GM10266 (cell line): ENCODE data around the gene CAPSL.
"Not testable (repeated sequence)": the region's sequence is repeated elsewhere in the genome, so short reads cannot be mapped to it uniquely, and the experiment has no call there.

ENCODE experiments used
- DNase-seq: peaks from one replicate; pipeline ENCODE4 v3.0.0; 2012; ENCODE audit errors: extremely low spot score
- TF ChIP-seq, protein P1 (sequence below): IDR thresholded peaks from 2 replicates; pipeline ENCODE4 v1.5.1; 2012; ENCODE audit warnings: mild to moderate bottlenecking, low read depth; ENCODE audit not compliant: control insufficient read depth, insufficient read depth; ENCODE audit errors: missing control alignments

The CAPSL gene

DNA sequence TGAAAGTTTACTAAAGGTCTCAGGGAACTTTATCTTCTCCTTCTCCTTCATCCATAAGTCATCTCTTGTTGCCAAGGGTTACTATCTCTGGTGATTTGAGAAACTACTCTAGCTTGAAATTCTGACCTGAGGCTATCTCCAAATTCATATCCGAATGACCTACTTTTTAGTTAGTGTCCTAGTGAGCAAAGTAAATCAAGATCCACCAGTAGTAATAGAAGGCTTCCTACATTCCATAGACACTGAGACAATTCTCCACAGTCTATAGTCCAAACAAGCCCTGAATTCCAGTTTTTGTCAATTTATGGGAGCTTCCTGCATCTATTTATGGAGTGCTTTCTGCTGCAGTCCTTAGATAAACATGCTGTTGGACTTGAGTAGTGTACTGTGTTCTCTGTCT is 76.7 kb downstream of the CAPSL start:
- TF ChIP-seq, protein P1, sequence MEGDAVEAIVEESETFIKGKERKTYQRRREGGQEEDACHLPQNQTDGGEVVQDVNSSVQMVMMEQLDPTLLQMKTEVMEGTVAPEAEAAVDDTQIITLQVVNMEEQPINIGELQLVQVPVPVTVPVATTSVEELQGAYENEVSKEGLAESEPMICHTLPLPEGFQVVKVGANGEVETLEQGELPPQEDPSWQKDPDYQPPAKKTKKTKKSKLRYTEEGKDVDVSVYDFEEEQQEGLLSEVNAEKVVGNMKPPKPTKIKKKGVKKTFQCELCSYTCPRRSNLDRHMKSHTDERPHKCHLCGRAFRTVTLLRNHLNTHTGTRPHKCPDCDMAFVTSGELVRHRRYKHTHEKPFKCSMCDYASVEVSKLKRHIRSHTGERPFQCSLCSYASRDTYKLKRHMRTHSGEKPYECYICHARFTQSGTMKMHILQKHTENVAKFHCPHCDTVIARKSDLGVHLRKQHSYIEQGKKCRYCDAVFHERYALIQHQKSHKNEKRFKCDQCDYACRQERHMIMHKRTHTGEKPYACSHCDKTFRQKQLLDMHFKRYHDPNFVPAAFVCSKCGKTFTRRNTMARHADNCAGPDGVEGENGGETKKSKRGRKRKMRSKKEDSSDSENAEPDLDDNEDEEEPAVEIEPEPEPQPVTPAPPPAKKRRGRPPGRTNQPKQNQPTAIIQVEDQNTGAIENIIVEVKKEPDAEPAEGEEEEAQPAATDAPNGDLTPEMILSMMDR, result no peak
- DNase-seq, result no peak

DNA sequence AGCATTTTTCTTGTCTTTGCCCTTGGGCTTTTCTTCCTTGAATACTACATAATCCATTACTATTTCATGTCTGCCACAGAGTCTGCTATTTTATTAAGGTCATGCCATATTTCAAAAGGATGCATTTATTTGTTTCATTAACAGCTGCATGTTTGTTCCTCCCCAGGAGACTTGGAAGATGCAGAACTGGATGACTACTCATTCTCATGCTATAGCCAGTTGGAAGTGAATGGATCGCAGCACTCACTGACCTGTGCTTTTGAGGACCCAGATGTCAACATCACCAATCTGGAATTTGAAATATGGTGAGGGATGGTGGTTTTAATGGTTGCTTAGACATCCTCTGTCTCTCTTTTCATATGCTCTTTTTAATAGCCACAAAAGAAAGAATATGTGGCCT is 77.7 kb downstream of the CAPSL start:
- TF ChIP-seq, protein P1, result no peak

DNA sequence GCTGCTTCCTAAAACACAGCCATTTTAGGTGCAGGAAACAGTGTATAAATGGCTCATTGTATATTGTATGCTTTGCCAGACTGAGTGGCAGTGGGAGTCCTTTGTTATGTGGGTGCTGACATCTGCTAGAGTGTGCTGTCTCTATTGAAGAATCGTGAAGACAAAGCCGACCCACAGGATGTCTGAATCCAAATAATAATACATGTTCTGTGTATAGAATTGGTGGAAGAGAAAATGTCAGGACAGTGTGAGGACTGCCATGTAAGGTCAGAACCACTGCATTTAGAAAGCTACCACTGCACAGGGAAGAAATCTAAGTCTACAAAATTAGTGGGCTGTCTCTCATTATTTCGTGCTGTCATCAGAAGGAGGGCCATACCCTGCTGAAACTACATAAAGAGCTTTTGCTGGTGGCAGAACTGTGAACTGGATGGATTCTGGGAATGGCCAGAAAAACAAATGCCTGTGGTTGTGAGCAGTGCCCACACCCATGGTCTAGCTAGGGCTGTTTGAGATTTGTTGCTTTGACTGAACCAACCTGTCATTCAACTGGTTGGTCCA is 79.2 kb downstream of the CAPSL start:
- TF ChIP-seq, protein P1, result no peak
- no peak for DNase-seq

More for the DNA sequence above, 77.7 kb downstream of the CAPSL start:
- no peak for DNase-seq

DNA sequence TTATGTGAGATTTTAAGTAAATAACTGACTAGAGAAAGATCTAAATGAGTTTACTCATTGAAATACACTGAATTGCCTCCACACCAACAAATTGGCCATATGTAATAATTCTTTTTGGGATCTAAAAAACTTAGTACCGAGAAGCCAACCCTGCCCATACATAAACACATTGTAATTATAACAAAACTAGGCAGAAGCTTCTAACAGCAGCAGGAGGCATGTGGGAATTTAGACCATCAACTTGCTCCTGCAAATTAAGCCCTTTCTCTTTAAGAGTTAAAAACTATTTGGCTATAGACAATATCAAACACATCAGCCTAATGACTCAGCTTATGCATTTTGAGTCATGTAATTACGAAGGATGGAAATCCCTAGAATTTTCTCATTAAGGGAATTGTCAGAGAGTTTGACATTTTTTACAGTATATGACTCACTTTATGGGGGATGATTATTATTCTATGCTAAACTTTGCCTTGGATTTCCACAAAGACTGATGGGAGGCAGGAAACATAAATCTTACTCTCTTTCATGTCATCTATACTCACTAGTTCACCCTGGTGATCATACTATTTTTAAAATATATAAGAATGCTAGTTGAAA is 80.7 kb downstream of the CAPSL start:
- TF ChIP-seq, protein P1, result no peak
- DNase-seq, result no peak

DNA sequence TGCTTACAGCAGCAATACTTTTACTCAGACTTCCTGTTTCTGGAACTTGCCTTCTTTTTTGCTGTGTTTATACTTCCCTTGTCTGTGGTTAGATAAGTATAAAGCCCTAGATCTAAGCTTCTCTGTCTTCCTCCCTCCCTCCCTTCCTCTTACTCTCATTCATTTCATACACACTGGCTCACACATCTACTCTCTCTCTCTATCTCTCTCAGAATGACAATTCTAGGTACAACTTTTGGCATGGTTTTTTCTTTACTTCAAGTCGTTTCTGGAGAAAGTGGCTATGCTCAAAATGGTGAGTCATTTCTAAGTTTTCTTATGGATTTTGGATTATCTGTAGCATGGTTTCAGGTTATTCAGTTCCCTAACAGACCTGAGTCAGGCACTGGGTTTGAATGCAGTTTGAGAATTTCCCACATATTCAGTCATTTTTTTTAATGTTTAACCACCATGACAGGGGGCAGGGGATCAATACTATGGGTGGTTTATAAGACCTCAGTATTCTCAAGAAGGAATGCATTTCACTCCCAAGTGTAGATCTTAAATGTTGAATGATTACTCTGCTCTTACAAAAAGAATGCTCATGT is 81.6 kb downstream of the CAPSL start, which contains the start of gene IL7R:
Gene IL7R, plus strand, starts transcription at position 127 of the 587 bp plus-strand sequence. Its CDS starts 87 bp downstream, at position 214.
- DNase-seq, result no peak

DNA sequence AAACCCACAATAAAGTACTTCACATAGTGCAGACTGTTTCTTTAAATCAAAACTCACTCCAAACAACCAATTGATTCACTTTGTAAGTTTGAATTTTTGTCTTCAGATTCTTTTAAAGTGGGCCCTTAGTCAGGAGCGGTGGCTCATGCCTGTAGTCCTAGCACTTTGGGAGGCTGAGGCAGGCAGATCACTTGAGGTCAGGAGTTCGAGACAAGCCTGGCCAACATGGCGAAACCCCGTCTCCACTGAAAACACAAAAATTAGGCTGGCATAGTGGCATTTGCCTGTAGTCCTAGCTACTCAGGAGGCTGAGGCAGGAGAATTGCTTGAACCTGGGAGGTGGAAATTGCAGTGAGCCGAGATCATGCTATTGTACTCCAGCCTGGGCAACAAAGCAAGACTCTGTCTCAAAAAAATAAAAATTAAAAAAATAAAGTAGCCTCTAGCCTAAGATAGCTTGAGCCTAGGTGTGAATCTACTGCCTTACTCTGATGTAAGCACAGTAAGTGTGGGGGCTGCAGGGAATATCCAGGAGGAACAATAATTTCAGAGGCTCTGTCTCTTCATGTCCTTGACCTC is 82.1 kb downstream of the CAPSL start:
- DNase-seq, result not testable (repeated sequence)

More for the DNA sequence above, 81.6 kb downstream of the CAPSL start, which contains the start of gene IL7R:
- TF ChIP-seq, protein P1, result no peak

DNA sequence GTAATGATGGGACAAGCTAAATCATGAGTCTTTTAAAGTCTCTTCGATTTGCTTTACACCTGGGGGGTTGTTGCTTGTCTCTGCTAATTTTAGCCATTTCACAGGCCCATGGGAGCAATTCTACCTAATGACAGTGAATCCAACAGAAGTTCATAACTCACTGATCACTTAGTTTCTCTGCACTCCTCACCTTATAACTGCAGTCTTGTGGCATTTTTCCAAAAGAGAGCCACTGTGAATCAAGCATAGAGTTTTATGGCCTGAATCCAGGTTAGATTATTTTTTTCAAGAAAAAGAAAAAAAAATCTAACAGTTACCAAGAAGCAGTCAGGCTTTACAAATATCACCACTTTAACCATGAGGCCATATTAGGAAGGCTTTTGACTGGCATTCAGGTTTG is 83.2 kb downstream of the CAPSL start:
- DNase-seq, result no peak
- TF ChIP-seq, protein P1, result no peak
